Central memory CD4-positive, alpha-beta T cell (primary cell): Measurements from ENCODE around the gene GEMIN7.

Experiments
- DNase-seq: peaks from one replicate; pipeline ENCODE4 v3.0.0; 2022

Gene GEMIN7

GRCh38 chr19:45063851-45064801 lies 14.9 kb upstream of the GEMIN7 start:
- DNase-seq, result no peak

GRCh38 chr19:45066921-45067661 lies 12.0 kb upstream of the GEMIN7 start:
- no peak for DNase-seq

- DNase-seq, result no peak
Observed at GRCh38 chr19:45068041-45068440, 11.0 kb upstream of the GEMIN7 start.

GRCh38 chr19:45069056-45069455 lies 10.0 kb upstream of the GEMIN7 start:
- no peak for DNase-seq

GRCh38 chr19:45070214-45070613 lies 8.8 kb upstream of the GEMIN7 start:
- DNase-seq, result no peak

GRCh38 chr19:45070861-45071544 lies 8.1 kb upstream of the GEMIN7 start:
- DNase-seq, result no peak

GRCh38 chr19:45071545-45071938 lies 7.5 kb upstream of the GEMIN7 start:
- no peak for DNase-seq

- no peak for DNase-seq
Observed at GRCh38 chr19:45071969-45072790, 6.9 kb upstream of the GEMIN7 start.

- no peak for DNase-seq
Observed at GRCh38 chr19:45074744-45075300, 4.2 kb upstream of the GEMIN7 start.

GRCh38 chr19:45075301-45076028 lies 3.6 kb upstream of the GEMIN7 start:
- DNase-seq, result peak; percentile 22

GRCh38 chr19:45076029-45076850 lies 2.8 kb upstream of the GEMIN7 start, which contains the start of gene ZNF296:
TSS of gene ZNF296 (minus strand) at chr19:45076478. CDS start at chr19:45076373, 105 bp downstream.
- peak; percentile 67 for DNase-seq

- no peak for DNase-seq
Observed at GRCh38 chr19:45076851-45077730, 2.0 kb upstream of the GEMIN7 start.

GRCh38 chr19:45078390-45079062 lies 534 bp upstream of the GEMIN7 start:
- DNase-seq, result no peak

GRCh38 chr19:45079911-45080370 lies 881 bp downstream of the GEMIN7 start:
- DNase-seq, result no peak

- DNase-seq, result no peak
Observed at GRCh38 chr19:45082170-45082569, 3.1 kb downstream of the GEMIN7 start.

GRCh38 chr19:45086480-45086879 lies 7.4 kb downstream of the GEMIN7 start:
- DNase-seq, result no peak

- peak; percentile 67 for DNase-seq
Observed at GRCh38 chr19:45087531-45087930, 8.5 kb downstream of the GEMIN7 start.

GRCh38 chr19:45090034-45090433 lies 11.0 kb downstream of the GEMIN7 start:
- no peak for DNase-seq
